ENCODE measurements around the gene OR51T1. TPM values are rescaled to one million over a fixed set of nuclear protein-coding genes. Genes with fewer than 3 reads are reported as not detected.

OR51T1 gene
- total RNA-seq, 6 donors from 2014 or later, result not detected

DNA sequence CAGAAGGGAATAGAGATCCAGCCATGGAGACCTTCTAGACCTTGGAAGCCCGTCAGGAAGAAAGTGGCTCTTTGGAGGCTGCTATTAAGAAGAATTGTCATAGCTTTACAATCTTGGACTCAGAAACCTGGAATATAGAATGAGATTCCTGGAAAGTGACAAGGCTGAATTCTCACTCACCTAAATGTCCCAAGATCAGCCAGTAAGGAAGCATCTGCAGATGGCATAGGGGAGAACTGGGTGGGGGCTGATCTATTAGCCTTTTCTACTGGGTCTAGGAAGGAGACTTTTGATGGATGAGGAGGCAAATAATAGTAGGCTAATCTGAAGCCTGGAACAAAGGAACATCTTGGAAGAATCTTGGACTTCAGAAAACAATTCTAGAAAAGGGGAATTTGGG is 42.5 kb downstream of the OR51T1 start, which contains the start of gene OR51G1:
TSS of gene OR51G1 (minus strand) at position 101 of the 400 bp plus-strand sequence. CDS start at position 101, 0 bp downstream.
- Histone ChIP-seq H3K9me3 (no peaks in the 10 kb centered on the region), H3K36me3 (no peaks in the 10 kb centered on the region), H3K4me3 (no peak within 1 kb of the TSS), H3K27me3 (no peaks in the 10 kb centered on the region), H3K4me1 (no peaks in the 10 kb centered on the region), H3K27ac (no peak within 1 kb of the TSS)
- WGBS, 2 donors, result 79 to 90% methylated on average over 1 of the region's 1 CpG
- DNase-seq (no peak), ATAC-seq (ENCODE audit: low FRiP score in 2 of 2) (no peak)
- TF ChIP-seq POLR2AphosphoS5 (IDR thresholded peaks at IDR 0.05) (no peak), POLR2A (IDR thresholded peaks at IDR 0.05) (no peak), EP300 (IDR thresholded peaks at IDR 0.05) (no peak)
- TF ChIP-seq, protein P1, sequence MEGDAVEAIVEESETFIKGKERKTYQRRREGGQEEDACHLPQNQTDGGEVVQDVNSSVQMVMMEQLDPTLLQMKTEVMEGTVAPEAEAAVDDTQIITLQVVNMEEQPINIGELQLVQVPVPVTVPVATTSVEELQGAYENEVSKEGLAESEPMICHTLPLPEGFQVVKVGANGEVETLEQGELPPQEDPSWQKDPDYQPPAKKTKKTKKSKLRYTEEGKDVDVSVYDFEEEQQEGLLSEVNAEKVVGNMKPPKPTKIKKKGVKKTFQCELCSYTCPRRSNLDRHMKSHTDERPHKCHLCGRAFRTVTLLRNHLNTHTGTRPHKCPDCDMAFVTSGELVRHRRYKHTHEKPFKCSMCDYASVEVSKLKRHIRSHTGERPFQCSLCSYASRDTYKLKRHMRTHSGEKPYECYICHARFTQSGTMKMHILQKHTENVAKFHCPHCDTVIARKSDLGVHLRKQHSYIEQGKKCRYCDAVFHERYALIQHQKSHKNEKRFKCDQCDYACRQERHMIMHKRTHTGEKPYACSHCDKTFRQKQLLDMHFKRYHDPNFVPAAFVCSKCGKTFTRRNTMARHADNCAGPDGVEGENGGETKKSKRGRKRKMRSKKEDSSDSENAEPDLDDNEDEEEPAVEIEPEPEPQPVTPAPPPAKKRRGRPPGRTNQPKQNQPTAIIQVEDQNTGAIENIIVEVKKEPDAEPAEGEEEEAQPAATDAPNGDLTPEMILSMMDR (IDR thresholded peaks at IDR 0.05), result no peak

DNA sequence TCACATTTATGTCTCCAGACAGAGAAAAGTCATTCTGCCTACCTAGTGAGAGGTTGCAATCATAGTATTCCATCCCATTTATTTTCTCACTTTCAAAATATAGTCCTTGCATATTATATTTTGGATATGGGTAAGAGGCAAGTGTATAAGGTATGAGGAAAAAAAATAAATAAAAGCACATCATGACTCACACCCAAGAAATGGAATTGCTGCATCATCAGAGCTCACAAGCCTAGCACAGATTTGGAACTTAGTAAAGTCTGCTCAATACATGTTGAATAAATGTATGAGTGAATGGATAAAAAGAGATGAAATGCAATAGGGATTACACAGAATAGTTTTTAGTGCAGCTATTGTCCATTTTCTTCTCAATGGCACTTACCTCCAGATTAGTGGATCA is 44.9 kb downstream of the OR51T1 start:
- TF ChIP-seq POLR2AphosphoS5 (IDR thresholded peaks at IDR 0.05) (no peak), EP300 (IDR thresholded peaks at IDR 0.05) (no peak), POLR2A (IDR thresholded peaks at IDR 0.05) (no peak)
- TF ChIP-seq, protein P1 (IDR thresholded peaks at IDR 0.05), result no peak
- DNase-seq (no peak), ATAC-seq (ENCODE audit: low FRiP score in 2 of 2) (no peak)
- no peaks in the 10 kb centered on the region for H3K36me3 ChIP-seq
- H3K9me3 ChIP-seq, result no peaks in the 10 kb centered on the region
- H3K27me3 ChIP-seq, result no peaks in the 10 kb centered on the region
- no peaks in the 10 kb centered on the region for H3K4me1 ChIP-seq
- no peak overlapping the region for H3K4me3 ChIP-seq
- H3K27ac ChIP-seq, result no peak overlapping the region

Other genes starting within 250 kb of the OR51T1 start
- not detected for gene OR51D1, start 244.4 kb upstream of the OR51T1 start, total RNA-seq
- gene OR51E1, start 237.9 kb upstream of the OR51T1 start, total RNA-seq, result not detected
- gene OR51E2, start 184.0 kb upstream of the OR51T1 start, total RNA-seq, result not detected
- not detected for gene MMP26, start 177.1 kb upstream of the OR51T1 start, total RNA-seq
- gene OR51F1, start 112.0 kb upstream of the OR51T1 start, total RNA-seq, result not detected
- not detected for gene OR52R1, start 77.5 kb upstream of the OR51T1 start, total RNA-seq
- not detected for gene OR51F2, start 60.6 kb upstream of the OR51T1 start, total RNA-seq
- not detected for gene OR51S1, start 32.7 kb upstream of the OR51T1 start, total RNA-seq
- gene OR51A7, start 21.9 kb downstream of the OR51T1 start, total RNA-seq, result not detected
- not detected for gene OR51G2, start 37.5 kb downstream of the OR51T1 start, total RNA-seq
- gene OR51G1, start 42.4 kb downstream of the OR51T1 start, total RNA-seq, result not detected
- gene OR51A4, start 65.7 kb downstream of the OR51T1 start, total RNA-seq, result not detected
- gene OR51A2, start 73.8 kb downstream of the OR51T1 start, total RNA-seq, result not detected
- gene OR51L1, start 113.0 kb downstream of the OR51T1 start, total RNA-seq, result not detected
- not detected for gene OR52J3, start 164.6 kb downstream of the OR51T1 start, total RNA-seq
- not detected for gene OR52E2, start 177.7 kb downstream of the OR51T1 start, total RNA-seq
- not detected for gene OR52E1, start 187.7 kb downstream of the OR51T1 start, total RNA-seq